Lung (tissue), 12 donors: Measurements from ENCODE around the gene APCDD1. TPM values are rescaled to one million over a fixed set of nuclear protein-coding genes. Genes with fewer than 3 reads are reported as not detected.

Experiments
- ATAC-seq: fragments of 200-7000 bp; cut with Tn5 transposase; one replicate; pipeline ENCODE4 v1.9.1; 2020; ENCODE audit warnings: moderate number of reproducible peaks; ENCODE audit not compliant: insufficient read depth, low FRiP score
- DNase-seq, 3 donors: peaks; one replicate each; pipeline ENCODE4 v3.0.0-alpha.2; 2013 to 2017
- H3K27ac ChIP-seq, 2 donors: one replicate each; pipeline ENCODE4 v1.5.1; 2013; ENCODE audit warnings: mild to moderate bottlenecking in 2 of 2, moderate library complexity in 2 of 2, control low read depth in 1 of 2, inconsistent platforms in 1 of 2, low read depth in 1 of 2, low read length in 1 of 2
- H3K27me3 ChIP-seq, 3 donors: one replicate each; pipeline ENCODE4 v1.5.1; 2013; ENCODE audit warnings: low read length in 2 of 3; ENCODE audit not compliant: control insufficient read depth in 3 of 3, insufficient read depth in 3 of 3
- H3K36me3 ChIP-seq, 4 donors: one replicate each; pipeline ENCODE4 v1.5.1; 2013; ENCODE audit warnings: low read length in 4 of 4, mild to moderate bottlenecking in 1 of 4, moderate library complexity in 1 of 4; ENCODE audit not compliant: control insufficient read depth in 4 of 4, insufficient read depth in 4 of 4
- H3K4me1 ChIP-seq, 5 donors: one replicate each; pipeline ENCODE4 v1.5.1; 2013; ENCODE audit warnings: low read length in 5 of 5, mild to moderate bottlenecking in 2 of 5, moderate library complexity in 1 of 5; ENCODE audit not compliant: control insufficient read depth in 5 of 5, insufficient read depth in 5 of 5
- H3K4me3 ChIP-seq: one replicate; pipeline ENCODE4 v1.5.1; 2013; ENCODE audit warnings: mild to moderate bottlenecking, control low read depth, moderate library complexity
- H3K9ac ChIP-seq, 2 donors: one replicate each; pipeline ENCODE4 v1.5.1; 2013; ENCODE audit warnings: low read length in 2 of 2, control low read depth in 1 of 2; ENCODE audit not compliant: insufficient read depth in 1 of 2
- H3K9me3 ChIP-seq, 4 donors: one replicate each; pipeline ENCODE4 v1.5.1; 2013; ENCODE audit warnings: low read length in 3 of 4, mild to moderate bottlenecking in 1 of 4, moderate library complexity in 1 of 4; ENCODE audit not compliant: control insufficient read depth in 4 of 4, insufficient read depth in 3 of 4
- CTCF ChIP-seq: IDR thresholded peaks from 2 replicates; pipeline ENCODE4 v1.5.1; 2012; ENCODE audit warnings: mild to moderate bottlenecking; ENCODE audit errors: control extremely low read depth, extremely low read depth
- WGBS, 2 donors: extraction: QIAGEN DNeasy Blood & Tissue Kit; methylation state at CpG; one replicate each; pipeline ENCODE4 v1.1.7; 2013; 5-methylcytosine and 5-hydroxymethylcytosine counted together
- polyA plus RNA-seq, 2 donors: library from polyadenylated mRNA; stranded (reverse); fragments of 200-250 nt; gene quantifications; one replicate each; pipeline ENCODE4 v1.2.1, GENCODE V29; 2013
- total RNA-seq, 2 donors: library from RNA; depleted of rRNA in 1 of 2; stranded (reverse); fragments of >200 nt in 1 of 2; gene quantifications; one replicate each; pipeline ENCODE4 v1.2.1, GENCODE V29; 2014 to 2021
- donor health status: control.
- donor health status: control.
- donor health status: Bipolar disorder and iron deficiency.
- donor health status: healthy.
- donor health status: DM: yes; HTN: yes; CAD: no.

APCDD1 gene
- total and polyA plus RNA-seq, 4 donors, result 6.8 to 77.4 (median 29.3) TPM

- Histone ChIP-seq H3K4me3 (no peak overlapping the region), H3K27ac (no peak overlapping the region), H3K4me1 (peaks cover 0 to 5% (median 0%) of the 10 kb centered on the region in 5 donors), H3K36me3 (no peaks in the 10 kb centered on the region), H3K9me3 (no peaks in the 10 kb centered on the region), H3K27me3 (no peaks in the 10 kb centered on the region), H3K9ac (no peak overlapping the region)
- DNase-seq (no peak), ATAC-seq (no peak)
- no peak for TF ChIP-seq CTCF
- 97% methylated on average over 3 of the region's 3 CpGs for WGBS, 2 donors
Observed at GRCh38 chr18:10436160-10436559, 18.3 kb upstream of the APCDD1 start.

GRCh38 chr18:10437837-10438236 lies 16.6 kb upstream of the APCDD1 start:
- H3K4me1 ChIP-seq, result peaks cover 0 to 6% (median 0%) of the 10 kb centered on the region in 5 donors
- no peaks in the 10 kb centered on the region for H3K27me3 ChIP-seq
- no peaks in the 10 kb centered on the region for H3K36me3 ChIP-seq
- DNase-seq (no peak), ATAC-seq (no peak)
- peak; percentile 15 for TF ChIP-seq CTCF
- H3K9ac ChIP-seq, result no peak overlapping the region
- no peak overlapping the region for H3K4me3 ChIP-seq
- H3K9me3 ChIP-seq, result no peaks in the 10 kb centered on the region
- no peak overlapping the region for H3K27ac ChIP-seq

- Histone ChIP-seq H3K27me3 (no peaks in the 10 kb centered on the region), H3K36me3 (no peaks in the 10 kb centered on the region), H3K9ac (no peak overlapping the region), H3K9me3 (no peaks in the 10 kb centered on the region), H3K27ac (no peak overlapping the region), H3K4me1 (peaks cover 0 to 8% (median 6%) of the 10 kb centered on the region in 5 donors), H3K4me3 (no peak overlapping the region)
- 79 to 91% methylated on average over 8 of the region's 8 CpGs for WGBS, 2 donors
- TF ChIP-seq CTCF, result no peak
- ATAC-seq (no peak), DNase-seq (no peak)
Observed at GRCh38 chr18:10439898-10440297, 14.5 kb upstream of the APCDD1 start.

GRCh38 chr18:10440884-10441283 lies 13.6 kb upstream of the APCDD1 start:
- Histone ChIP-seq H3K4me1 (peaks cover 0 to 8% (median 6%) of the 10 kb centered on the region in 5 donors), H3K36me3 (no peaks in the 10 kb centered on the region), H3K27ac (no peak overlapping the region), H3K9ac (no peak overlapping the region), H3K27me3 (no peaks in the 10 kb centered on the region), H3K9me3 (no peaks in the 10 kb centered on the region), H3K4me3 (no peak overlapping the region)
- no peak for ATAC-seq
- 68 to 73% methylated on average over 3 of the region's 3 CpGs for WGBS, 2 donors
- no peak for TF ChIP-seq CTCF
- DNase-seq, result no peak
